Psoas muscle (tissue), 8 donors: Measurements from ENCODE around the gene GDF7. TPM values are rescaled to one million over a fixed set of nuclear protein-coding genes. Genes with fewer than 3 reads are reported as not detected.

ENCODE experiments used
- ATAC-seq, 4 donors: fragments of 200-7000 bp; cut with Tn5 transposase; one replicate each; pipeline ENCODE4 v1.9.1; 2020; ENCODE audit warnings: moderate library complexity in 3 of 4, mild to moderate bottlenecking in 2 of 4
- DNase-seq, 2 donors: peaks; one replicate each; pipeline ENCODE4 v3.0.0-alpha.2; 2020
- H3K27ac ChIP-seq: fragments of 200-600 bp; one replicate; pipeline ENCODE4 v1.8.0; 2022
- H3K27me3 ChIP-seq, 3 donors: fragments of 200-600 bp in 1 of 3; one replicate each; pipeline versions ENCODE4 v1.6.1 to v1.8.0; 2013 to 2022; ENCODE audit warnings: low read length in 2 of 3, mild to moderate bottlenecking in 2 of 3, moderate library complexity in 1 of 3; ENCODE audit not compliant: insufficient read depth in 3 of 3
- H3K36me3 ChIP-seq, 2 donors: fragments of 200-600 bp in 1 of 2; one replicate each; pipeline versions ENCODE4 v1.6.1 to v1.8.0; 2013 to 2022; ENCODE audit warnings: low read depth in 1 of 2, mild to moderate bottlenecking in 1 of 2, moderate library complexity in 1 of 2; ENCODE audit not compliant: insufficient read depth in 1 of 2
- H3K4me1 ChIP-seq: fragments of 200-600 bp; one replicate; pipeline ENCODE4 v1.8.0; 2022
- H3K4me3 ChIP-seq: fragments of 200-600 bp; one replicate; pipeline ENCODE4 v1.8.0; 2022; ENCODE audit warnings: mild to moderate bottlenecking
- H3K9me3 ChIP-seq: fragments of 200-600 bp; one replicate; pipeline ENCODE4 v1.8.0; 2022
- WGBS, 3 donors: extraction: QIAGEN DNeasy Blood & Tissue Kit; methylation state at CpG; one replicate each; pipeline versions ENCODE4 v1.1.6 to v1.1.7; 2013; 5-methylcytosine and 5-hydroxymethylcytosine counted together
- intact Hi-C, 2 donors: fragments of 100-400 bp; cut with DNase I; formaldehyde crosslinking; loops; one replicate each; pipeline versions ENCODE4 v1.11.0 to v1.14.2; 2022
- polyA plus RNA-seq, 3 donors: library from polyadenylated mRNA; stranded (reverse); fragments of 200-250 nt; gene quantifications; one replicate each; pipeline ENCODE4 v1.2.3, GENCODE V29; 2013
- total RNA-seq, 4 donors: library from RNA; stranded (reverse); fragmentation: NEBNext Ultra II Directional in 2 of 4; extraction: Animal tissue kit (Norgen Biotek cat#: 25700) in 2 of 4; gene quantifications; one replicate each; pipeline versions ENCODE4 v1.2.1 to v1.2.4, GENCODE V29; 2021 to 2023
- TF ChIP-seq, protein P1 (sequence below): fragments of 200-600 bp; IDR thresholded peaks from one replicate; pipeline ENCODE4 v1.8.0; 2022; ENCODE audit warnings: antibody characterized with exemption
- donor health status: healthy with polysubstance abuse.
- donor health status: DM: no; HTN: no; CAD: no; lungs with moderate emphysema.
- donor health status: Bipolar disorder and iron deficiency.
- donor health status: healthy.
- donor health status: DM: yes; HTN: yes; CAD: no.
- donor health status: DM: no; HTN: no; CAD: no.
- donor health status: DM: no; HTN: no; CAD: no.
- donor health status: DM: yes; HTN: yes; CAD: no.

Gene GDF7
- total and polyA plus RNA-seq, 7 donors = 0.03 to 0.94 (median 0.04) TPM

DNA sequence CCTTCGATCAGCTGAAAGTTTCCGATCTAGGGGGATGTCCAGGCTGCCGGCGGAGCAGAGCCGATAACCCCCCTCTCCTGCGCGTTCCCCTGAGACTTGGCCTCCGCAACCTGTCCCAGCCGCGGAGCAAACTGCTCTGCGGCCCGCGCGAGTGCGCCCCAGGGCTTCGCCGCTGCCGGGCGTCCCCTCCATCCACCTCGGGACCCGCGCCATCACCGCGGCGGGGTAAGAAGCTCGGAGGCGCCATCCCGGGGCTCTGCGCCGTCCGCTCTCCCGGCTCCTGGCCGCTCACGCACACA is 990 bp upstream of the GDF7 start:
- H3K27ac ChIP-seq = no peak overlapping the region
- ATAC-seq = peak in 1 of 4 donors; percentile 39
- TF ChIP-seq, protein P1, sequence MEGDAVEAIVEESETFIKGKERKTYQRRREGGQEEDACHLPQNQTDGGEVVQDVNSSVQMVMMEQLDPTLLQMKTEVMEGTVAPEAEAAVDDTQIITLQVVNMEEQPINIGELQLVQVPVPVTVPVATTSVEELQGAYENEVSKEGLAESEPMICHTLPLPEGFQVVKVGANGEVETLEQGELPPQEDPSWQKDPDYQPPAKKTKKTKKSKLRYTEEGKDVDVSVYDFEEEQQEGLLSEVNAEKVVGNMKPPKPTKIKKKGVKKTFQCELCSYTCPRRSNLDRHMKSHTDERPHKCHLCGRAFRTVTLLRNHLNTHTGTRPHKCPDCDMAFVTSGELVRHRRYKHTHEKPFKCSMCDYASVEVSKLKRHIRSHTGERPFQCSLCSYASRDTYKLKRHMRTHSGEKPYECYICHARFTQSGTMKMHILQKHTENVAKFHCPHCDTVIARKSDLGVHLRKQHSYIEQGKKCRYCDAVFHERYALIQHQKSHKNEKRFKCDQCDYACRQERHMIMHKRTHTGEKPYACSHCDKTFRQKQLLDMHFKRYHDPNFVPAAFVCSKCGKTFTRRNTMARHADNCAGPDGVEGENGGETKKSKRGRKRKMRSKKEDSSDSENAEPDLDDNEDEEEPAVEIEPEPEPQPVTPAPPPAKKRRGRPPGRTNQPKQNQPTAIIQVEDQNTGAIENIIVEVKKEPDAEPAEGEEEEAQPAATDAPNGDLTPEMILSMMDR = no peak
- H3K36me3 ChIP-seq = no peaks in the 10 kb centered on the region
- H3K27me3 ChIP-seq = peaks cover 3 to 91% (median 43%) of the 10 kb centered on the region in 3 donors
- WGBS, 3 donors = 0 to 1% (median 1%) methylated on average over 29 to 34 of the region's 34 CpGs
- peaks cover 4% of the 10 kb centered on the region for H3K4me1 ChIP-seq
- no peak for DNase-seq
- peak overlapping the region; percentile 59 for H3K4me3 ChIP-seq
- intact Hi-C loops = loop anchor here in 1 of 2 donors (10.0 kb wide), 1 partner anchor 379 kb away; the partner anchor contains the start of gene APOB
- H3K9me3 ChIP-seq = no peaks in the 10 kb centered on the region

DNA sequence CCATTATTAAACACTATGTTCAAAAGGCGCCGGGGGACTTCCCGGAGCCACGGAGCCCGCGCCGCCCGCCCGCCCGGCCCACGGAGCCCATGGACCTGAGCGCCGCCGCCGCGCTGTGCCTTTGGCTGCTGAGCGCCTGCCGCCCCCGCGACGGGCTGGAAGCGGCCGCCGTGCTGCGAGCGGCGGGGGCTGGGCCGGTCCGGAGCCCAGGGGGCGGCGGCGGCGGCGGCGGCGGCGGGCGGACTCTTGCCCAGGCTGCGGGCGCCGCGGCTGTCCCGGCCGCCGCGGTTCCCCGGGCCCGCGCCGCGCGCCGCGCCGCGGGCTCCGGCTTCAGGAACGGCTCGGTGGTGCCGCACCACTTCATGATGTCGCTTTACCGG is 197 bp downstream of the GDF7 start:
- DNase-seq (no peak), ATAC-seq (peak in 3 of 4 donors; percentile 14 to 49 (median 27))
- Histone ChIP-seq H3K4me1 (peaks cover 4% of the 10 kb centered on the region), H3K36me3 (no peaks in the 10 kb centered on the region), H3K27ac (no peak overlapping the region), H3K4me3 (peak overlapping the region; percentile 59), H3K9me3 (no peaks in the 10 kb centered on the region), H3K27me3 (peaks cover 3 to 96% (median 51%) of the 10 kb centered on the region in 3 donors)
- 0 to 1% (median 0%) methylated on average over 12 to 62 of the region's 62 CpGs for WGBS, 3 donors
- intact Hi-C loops = loop anchor here in 1 of 2 donors (10.0 kb wide), 1 partner anchor 378 kb away; the partner anchor contains the start of gene APOB
- TF ChIP-seq, protein P1 = no peak

DNA sequence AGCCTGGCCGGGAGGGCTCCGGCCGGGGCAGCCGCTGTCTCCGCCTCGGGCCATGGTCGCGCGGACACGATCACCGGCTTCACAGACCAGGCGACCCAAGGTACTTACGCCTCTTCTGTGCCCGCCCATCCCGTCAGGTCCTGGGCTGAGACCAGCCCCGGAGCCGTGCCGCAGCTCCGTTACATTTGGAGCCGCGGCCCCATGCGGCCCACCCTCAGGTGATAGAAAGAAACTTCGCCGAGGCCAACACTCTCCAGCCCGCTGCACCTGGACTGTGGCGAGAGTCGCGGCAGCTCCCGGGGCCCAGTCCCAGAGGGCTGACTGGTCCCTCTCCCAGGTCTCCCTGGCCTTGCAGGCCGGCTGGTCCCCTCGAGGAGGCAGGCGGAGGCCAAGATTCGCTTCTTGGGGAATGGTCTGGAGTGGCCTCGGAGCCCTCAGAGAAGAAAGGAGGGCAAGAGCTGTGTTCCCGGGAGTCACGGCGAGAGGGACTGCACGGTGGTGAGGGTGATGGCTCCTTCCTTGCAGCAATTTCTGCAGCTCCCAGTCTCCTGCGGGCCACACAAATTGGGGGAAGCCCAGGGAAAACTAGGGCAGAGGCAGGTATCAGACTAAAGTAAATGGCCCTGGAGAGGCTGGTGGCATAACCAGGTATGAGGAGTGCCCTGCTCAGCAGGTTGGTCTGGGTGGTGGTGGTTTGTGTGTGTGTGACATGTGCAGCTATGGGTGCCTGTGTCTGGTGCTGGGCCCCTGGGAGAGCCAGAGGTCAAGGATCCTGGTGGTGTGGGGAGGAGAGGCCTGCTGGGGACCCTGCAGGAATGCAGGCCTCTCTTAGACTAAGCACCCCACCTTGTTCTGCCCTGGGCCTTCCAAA is 822 bp downstream of the GDF7 start:
- Histone ChIP-seq H3K4me3 (peak overlapping the region; percentile 50), H3K4me1 (peaks cover 4% of the 10 kb centered on the region), H3K27ac (no peak overlapping the region), H3K27me3 (peaks cover 3 to 96% (median 56%) of the 10 kb centered on the region in 3 donors), H3K36me3 (no peaks in the 10 kb centered on the region), H3K9me3 (no peaks in the 10 kb centered on the region)
- TF ChIP-seq, protein P1 = no peak
- no peak for DNase-seq
- WGBS, 3 donors = 33 to 39% (median 34%) methylated on average over 31 to 39 of the region's 39 CpGs
- peak in 1 of 4 donors; percentile 9 for ATAC-seq
- intact Hi-C loops = loop anchor here in 1 of 2 donors (10.0 kb wide), 1 partner anchor 377 kb away; the partner anchor contains the start of gene APOB

DNA sequence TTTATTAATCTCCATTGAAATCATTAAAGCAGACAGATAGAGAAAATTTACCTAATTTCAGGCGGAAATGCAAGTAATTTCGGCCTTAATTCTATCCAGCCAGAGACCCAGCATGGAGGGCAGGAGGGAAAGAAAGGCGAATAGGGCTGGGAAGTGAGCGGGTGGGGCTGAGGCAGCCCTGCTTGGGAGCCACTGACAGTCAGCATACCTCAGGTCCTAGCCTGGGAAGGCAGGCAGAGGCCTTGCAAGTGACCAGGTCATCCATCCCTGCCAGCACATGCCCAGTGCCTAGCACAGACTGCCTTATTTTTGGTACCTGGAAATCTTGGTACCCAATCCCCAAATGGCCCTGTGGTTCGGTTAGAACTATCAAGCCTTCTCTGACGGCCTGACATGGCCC is 1.5 kb downstream of the GDF7 start:
- Histone ChIP-seq H3K27me3 (peaks cover 3 to 94% (median 56%) of the 10 kb centered on the region in 3 donors), H3K36me3 (no peaks in the 10 kb centered on the region), H3K9me3 (no peaks in the 10 kb centered on the region), H3K27ac (no peak overlapping the region), H3K4me3 (no peak overlapping the region), H3K4me1 (peaks cover 4% of the 10 kb centered on the region)
- intact Hi-C loops = loop anchor here in 1 of 2 donors (10.0 kb wide), 1 partner anchor 376 kb away; the partner anchor contains the start of gene APOB
- ATAC-seq (no peak), DNase-seq (no peak)
- TF ChIP-seq, protein P1 = no peak
- WGBS, 3 donors = 95 to 99% (median 97%) methylated on average over 5 to 6 of the region's 6 CpGs
